K562 (cell line): ENCODE data around the gene C2CD2L. TPM values are rescaled to one million over a fixed set of nuclear protein-coding genes. Genes with fewer than 3 reads are reported as not detected.

ENCODE experiments used
- ATAC-seq: fragments of 200-7000 bp; cut with Tn5 transposase; 3 replicates; pipeline ENCODE4 v1.9.1; 2020; ENCODE audit warnings: moderate library complexity
- BruUV-seq: library from RNA; stranded (reverse); fragments of 400-500 nt; replicated peaks from 2 replicates; lab custom pipeline; 2021; lab: Mats Ljungman, UMichigan
- CTCF ChIA-PET: fragments of 300-600 bp; formaldehyde crosslinking; extraction: SDS; loops from one replicate; lab custom pipeline; 2021; ENCODE audit warnings: low intra/inter-chr PET ratio; lab: Yijun Ruan, JAX
- POLR2A ChIA-PET: fragments of 300-600, 350-650 bp; sonication (Branson Sonifier 250); formaldehyde crosslinking; extraction: SDS; loops from one replicate; lab custom pipeline; 2021; ENCODE audit warnings: antibody characterized with exemption, inconsistent platforms; lab: Yijun Ruan, JAX
- DNase-seq, 4 experiments: peaks; one replicate each; pipeline versions ENCODE4 v3.0.0 to v3.0.0-alpha.2; 2011 to 2018; ENCODE audit warnings: low spot score in 3 of 4, mixed read lengths in 3 of 4; ENCODE audit errors: extremely low read depth in 1 of 4
- FAIRE-seq: peaks from 2 replicates; lab custom pipeline; 2011; peaks lifted over from hg19 to GRCh38; lab: Jason Lieb, UNC
- H2AFZ ChIP-seq: 2 replicates; pipeline ENCODE4 v1.6.0; 2011; ENCODE audit warnings: low read depth, low read length, control low read depth, inconsistent platforms
- H3K27ac ChIP-seq: fragments of 200-600 bp; 3 replicates; pipeline ENCODE4 v1.8.0; 2011; ENCODE audit warnings: low read depth, mild to moderate bottlenecking, control low read depth, inconsistent platforms, low read length, moderate library complexity, mixed read lengths; ENCODE audit errors: extremely low read depth
- H3K27me3 ChIP-seq, 2 experiments: fragments of 300-600 bp in 1 of 2; 2 replicates in 1 of 2; 3 replicates in 1 of 2; pipeline versions ENCODE4 v1.6.0 to v1.8.0; 2011; ENCODE audit warnings: inconsistent platforms in 2 of 2, low read length in 2 of 2, mild to moderate bottlenecking in 1 of 2, mixed read lengths in 1 of 2, moderate library complexity in 1 of 2; ENCODE audit not compliant: control insufficient read depth in 2 of 2, insufficient read depth in 2 of 2
- H3K36me3 ChIP-seq: fragments of 300-600 bp; 3 replicates; pipeline ENCODE4 v1.8.0; 2011; ENCODE audit warnings: mild to moderate bottlenecking, low read length, inconsistent platforms; ENCODE audit not compliant: control insufficient read depth, insufficient read depth
- H3K4me1 ChIP-seq, 2 experiments: fragments of 200-600 bp in 1 of 2; replicated peaks in 1 of 2; 2 replicates in 1 of 2; 3 replicates in 1 of 2; pipeline versions ENCODE4 v1.5.1 to v1.8.0; 2011; ENCODE audit warnings: inconsistent platforms in 2 of 2, low read length in 2 of 2, mild to moderate bottlenecking in 1 of 2, mixed read lengths in 1 of 2, moderate library complexity in 1 of 2; ENCODE audit not compliant: control insufficient read depth in 2 of 2, insufficient read depth in 2 of 2
- H3K4me2 ChIP-seq: 2 replicates; pipeline ENCODE4 v1.6.1; 2011; ENCODE audit warnings: low read length, control low read depth, inconsistent platforms, mixed read lengths; ENCODE audit not compliant: insufficient read depth
- H3K4me3 ChIP-seq: fragments of 200-600 bp; sonication (generic), shearing (Covaris generic); 2 replicates; pipeline ENCODE4 v1.5.1; 2016; ENCODE audit warnings: control low read depth, inconsistent platforms
- H3K79me2 ChIP-seq: fragments of 200-600 bp; 3 replicates; pipeline ENCODE4 v1.8.0; 2011; ENCODE audit warnings: low read length, inconsistent platforms; ENCODE audit not compliant: control insufficient read depth, insufficient read depth
- H3K9ac ChIP-seq, 2 experiments: 2 replicates each; pipeline versions ENCODE4 v1.6.0 to v1.6.1; 2011; ENCODE audit warnings: low read depth in 2 of 2, low read length in 2 of 2, control low read depth in 1 of 2, inconsistent platforms in 1 of 2, mild to moderate bottlenecking in 1 of 2, mixed read lengths in 1 of 2; ENCODE audit not compliant: insufficient read depth in 1 of 2
- H3K9me1 ChIP-seq: one replicate; pipeline ENCODE4 v1.6.0; 2011; ENCODE audit warnings: inconsistent platforms, mild to moderate bottlenecking, low read length, moderate library complexity; ENCODE audit not compliant: control insufficient read depth, insufficient read depth
- H3K9me3 ChIP-seq: replicated peaks from 2 replicates; pipeline ENCODE4 v1.5.1; 2011; ENCODE audit warnings: low read depth, low read length, inconsistent platforms; ENCODE audit not compliant: control insufficient read depth, insufficient read depth
- H4K20me1 ChIP-seq: replicated peaks from 2 replicates; pipeline ENCODE4 v1.6.1; 2011; ENCODE audit warnings: low read length, inconsistent platforms, mixed read lengths; ENCODE audit not compliant: control insufficient read depth, insufficient read depth
- ARID2 ChIP-seq: fragments of 450-650 bp; IDR thresholded peaks from 2 replicates; pipeline ENCODE4 v1.6.1; 2017; ENCODE audit warnings: antibody characterized with exemption, mild to moderate bottlenecking
- BRD9 ChIP-seq: fragments of 450-650 bp; IDR thresholded peaks from 2 replicates; pipeline ENCODE4 v1.6.1; 2018; ENCODE audit warnings: low read depth; ENCODE audit not compliant: partially characterized antibody
- CC2D1A ChIP-seq: fragments of 450-650 bp; IDR thresholded peaks from 2 replicates; pipeline ENCODE4 v1.6.1; 2017; ENCODE audit warnings: mild to moderate bottlenecking
- FOXA3 ChIP-seq, 2 experiments: fragments of 450-650 bp in 1 of 2; sonication (generic) in 1 of 2; formaldehyde crosslinking; IDR thresholded peaks in 1 of 2; conservative IDR thresholded peaks in 1 of 2; 2 replicates each; pipeline versions ENCODE4 v1.4.0 to v1.8.0; 2020 to 2022; ENCODE audit warnings: mild to moderate bottlenecking in 2 of 2, missing genetic modification reagents in 1 of 2
- FOXK2 ChIP-seq, 2 experiments: fragments of 450-650 bp; IDR thresholded peaks in 1 of 2; conservative IDR thresholded peaks in 1 of 2; 2 replicates each; pipeline ENCODE4 v1.6.1; 2016; ENCODE audit warnings: low read depth in 2 of 2, mild to moderate bottlenecking in 1 of 2
- MECOM ChIP-seq: fragments of 250-450 bp; sonication (Bioruptor Pico); IDR thresholded peaks from 2 replicates; pipeline ENCODE4 v1.8.0; 2022; ENCODE audit warnings: inconsistent platforms
- NBN ChIP-seq: fragments of 450-650 bp; IDR thresholded peaks from 2 replicates; pipeline ENCODE4 v1.6.1; 2016; ENCODE audit warnings: low read depth, mild to moderate bottlenecking
- RAD21 ChIP-seq, 2 experiments: fragments of 250-450 bp in 1 of 2; fragments of 450-650 bp in 1 of 2; sonication (Bioruptor Pico) in 1 of 2; formaldehyde crosslinking in 1 of 2; IDR thresholded peaks in 1 of 2; conservative IDR thresholded peaks in 1 of 2; 2 replicates each; pipeline versions ENCODE4 v1.4.0 to v1.8.0; 2020 to 2022; ENCODE audit warnings: mild to moderate bottlenecking in 2 of 2, moderate library complexity in 1 of 2
- SMC3 ChIP-seq: conservative IDR thresholded peaks from 2 replicates; pipeline ENCODE4 v1.6.1; 2011; ENCODE audit warnings: low read depth, low read length, improper control_type of control experiment; ENCODE audit not compliant: insufficient read depth
- TBP ChIP-seq: optimal IDR thresholded peaks from 2 replicates; pipeline ENCODE3; 2011; ENCODE audit warnings: low read depth, low read length, improper control_type of control experiment
- TOE1 ChIP-seq, 2 experiments: fragments of 450-650 bp in 1 of 2; sonication (generic) in 1 of 2; formaldehyde crosslinking in 1 of 2; IDR thresholded peaks; 2 replicates each; pipeline versions ENCODE4 v1.7.1 to v1.8.0; 2016 to 2022; ENCODE audit warnings: borderline replicate concordance in 2 of 2, mild to moderate bottlenecking in 2 of 2, antibody characterized with exemption in 1 of 2, inconsistent platforms in 1 of 2, low read depth in 1 of 2, missing genetic modification reagents in 1 of 2, moderate library complexity in 1 of 2
- ZFP36 ChIP-seq: fragments of 150-350 bp; IDR thresholded peaks from 2 replicates; pipeline ENCODE4 v1.6.1; 2018; ENCODE audit warnings: low read length, low read depth; ENCODE audit not compliant: partially characterized antibody
- ZNF668 ChIP-seq: fragments of 250-450 bp; sonication (Bioruptor Pico); IDR thresholded peaks from 2 replicates; pipeline ENCODE4 v1.8.0; 2022; ENCODE audit warnings: mild to moderate bottlenecking, inconsistent platforms
- ZSCAN29 ChIP-seq: fragments of 450-650 bp; IDR thresholded peaks from 2 replicates; pipeline ENCODE4 v1.6.1; 2017
- WGBS: fragments of 100-300 bp; shearing (Covaris generic); methylation state at CpG from one replicate; pipeline ENCODE4 v1.1.6; 2016; ENCODE audit warnings: low coverage, mixed read lengths; ENCODE audit not compliant: insufficient coverage; ENCODE audit errors: missing lambda C conversion rate; 5-methylcytosine and 5-hydroxymethylcytosine counted together
- in situ Hi-C: fragments of 300-500 bp; cut with MboI; formaldehyde crosslinking; loops from 4 replicates; pipeline ENCODE4 v1.15.0; 2018; ENCODE audit warnings: inconsistent platforms, mixed read lengths
- intact Hi-C: fragments of 100-400 bp; cut with micrococcal nuclease; formaldehyde crosslinking; loops from 2 replicates; pipeline ENCODE4 v1.14.2; 2022
- polyA plus RNA-seq, 8 experiments: library from polyadenylated mRNA; depleted of rRNA in 4 of 8; stranded (reverse) in 5 of 8; unstranded in 3 of 8; fragments of >200 nt; fragmentation: Nextera tagmentation in 2 of 8; fragmentation: Illumina TruSeq in 1 of 8; extraction: Ambion mirVana in 2 of 8; extraction: Trizol in 1 of 8; gene quantifications; 2 replicates each; pipeline versions ENCODE4 v1.2.1 to v1.2.3, GENCODE V29; 2011 to 2014; ENCODE audit warnings: inconsistent platforms in 1 of 8, missing spikeins in 1 of 8
- total RNA-seq, 7 experiments: library from RNA; depleted of rRNA in 6 of 7; stranded (reverse); fragments of >200 nt in 6 of 7; fragmentation: Illumina TruSeq in 2 of 7; extraction: Trizol in 2 of 7; gene quantifications; 2 replicates each; pipeline versions ENCODE4 v1.2.1 to v1.2.3, GENCODE V29; 2011 to 2021; ENCODE audit warnings: low replicate concordance in 1 of 7
- TF ChIP-seq, protein P1 (sequence below): fragments of 250-450 bp; sonication (Bioruptor Pico); IDR thresholded peaks from 2 replicates; pipeline ENCODE4 v1.4.0; 2020
- TF ChIP-seq, protein P2 (sequence below), 3 experiments: IDR thresholded peaks in 2 of 3; conservative IDR thresholded peaks in 1 of 3; 2 replicates each; pipeline ENCODE4 v1.5.1; 2011 to 2012; ENCODE audit warnings: low read length in 3 of 3, mild to moderate bottlenecking in 3 of 3, control low read depth in 2 of 3, improper control_type of control experiment in 1 of 3, inconsistent platforms in 1 of 3, low read depth in 1 of 3, mixed read lengths in 1 of 3, moderate library complexity in 1 of 3; ENCODE audit not compliant: insufficient read depth in 2 of 3

The C2CD2L gene
- total and polyA plus RNA-seq, 9 of the 15 experiments (the other 6 are each of a cell fraction or from before 2014, with no cell fraction given): 0.66 to 41.2 (median 14.8) TPM

DNA sequence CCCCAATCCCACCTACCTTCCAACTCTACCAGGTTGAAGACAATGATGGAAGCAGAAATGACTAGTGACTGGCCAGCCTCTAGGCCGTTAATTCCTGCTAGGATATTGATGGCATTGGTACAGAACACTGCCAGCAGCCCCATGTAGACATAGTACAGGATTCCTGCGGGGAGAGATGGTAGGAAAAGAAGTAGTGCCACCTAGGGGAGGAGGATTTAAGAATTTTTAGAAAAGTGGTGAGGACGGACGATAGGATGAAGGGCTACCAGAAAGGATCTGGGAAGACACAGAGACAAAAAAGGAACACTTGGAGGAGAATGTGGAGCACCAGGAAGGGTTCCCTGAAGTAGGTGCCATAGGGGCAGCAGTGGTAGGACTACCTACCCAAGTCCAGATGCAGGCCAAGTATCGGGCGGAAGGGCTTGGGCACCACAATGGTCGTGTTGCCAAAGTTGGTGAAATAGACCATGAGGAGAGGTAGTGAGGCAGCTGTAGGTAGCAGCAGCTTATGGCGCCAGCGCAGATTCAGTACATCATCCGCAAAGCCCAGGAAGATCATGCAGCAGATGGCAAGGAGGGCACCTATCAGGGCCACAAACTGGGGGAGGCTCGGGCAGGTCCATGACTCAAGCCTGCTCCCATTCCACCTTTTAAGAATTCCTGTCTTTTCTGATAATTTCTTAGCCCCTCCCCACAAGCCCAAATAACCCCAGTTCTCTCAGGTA lies 6.7 kb upstream of the C2CD2L start:
- peaks cover 23 to 25% of the 10 kb centered on the region in 2 experiments; a peak in 4 of 5 replicates for H3K4me1 ChIP-seq
- H3K4me2 ChIP-seq: peak overlapping the region; percentile 96
- H4K20me1 ChIP-seq: no peaks in the 10 kb centered on the region
- ChIA-PET POLR2A (interaction anchor here (0.6 kb wide), 1 partner anchor 227 kb away, joined by 3 read pairs; no protein-coding TSS in a partner anchor), CTCF (interaction anchor here (0.9 kb wide), 1 partner anchor 223 kb away, joined by 3 read pairs; no protein-coding TSS in a partner anchor)
- peaks cover 30% of the 10 kb centered on the region for H3K79me2 ChIP-seq
- peak; percentile 44 for FAIRE-seq
- H3K36me3 ChIP-seq: peaks cover 37% of the 10 kb centered on the region
- peak overlapping the region; percentile 79 for H3K4me3 ChIP-seq
- peak overlapping the region; percentile 99; the same call in 2 of the 3 replicates for H3K27ac ChIP-seq
- H3K9ac ChIP-seq: peak overlapping the region; percentile 94 to 96
- H2AFZ ChIP-seq: peak overlapping the region; percentile 59
- BruUV-seq: no TSS peak
- no peaks in the 10 kb centered on the region for H3K9me1 ChIP-seq
- WGBS: 13% methylated on average over 11 of the region's 11 CpGs
- intact Hi-C loops: loop anchor here (2.0 to 5.0 kb wide), 4 partner anchors 57 to 188 kb away; partner anchors contain the start of genes RPS25, SLC37A4 and TRAPPC4
- in situ Hi-C loops: loop anchor here (5.0 kb wide), 1 partner anchor 97 kb away; no protein-coding TSS in a partner anchor
- ATAC-seq: no peak
- no peaks in the 10 kb centered on the region for H3K9me3 ChIP-seq
- no peaks in the 10 kb centered on the region for H3K27me3 ChIP-seq
- peak in 2 of 4 experiments; percentile 40 to 64 for DNase-seq
- peak in 1 of 2 experiments; percentile 51; a peak in 1 of 4 replicates for TF ChIP-seq FOXA3 (CRISPR knock-in tag; conservative IDR thresholded peaks at IDR 0.05 in 1 of 2, IDR thresholded peaks at IDR 0.05 in 1 of 2)
- peak; percentile 61 for TF ChIP-seq BRD9
- 0 out of 2 replicates have a peak, but pooled peaks have one; percentile 22 for TF ChIP-seq CC2D1A
- peak; percentile 45 to 62 for TF ChIP-seq RAD21 (CRISPR knock-in tag; conservative IDR thresholded peaks at IDR 0.05 in 1 of 2, IDR thresholded peaks at IDR 0.05 in 1 of 2)
- TF ChIP-seq, protein P1, sequence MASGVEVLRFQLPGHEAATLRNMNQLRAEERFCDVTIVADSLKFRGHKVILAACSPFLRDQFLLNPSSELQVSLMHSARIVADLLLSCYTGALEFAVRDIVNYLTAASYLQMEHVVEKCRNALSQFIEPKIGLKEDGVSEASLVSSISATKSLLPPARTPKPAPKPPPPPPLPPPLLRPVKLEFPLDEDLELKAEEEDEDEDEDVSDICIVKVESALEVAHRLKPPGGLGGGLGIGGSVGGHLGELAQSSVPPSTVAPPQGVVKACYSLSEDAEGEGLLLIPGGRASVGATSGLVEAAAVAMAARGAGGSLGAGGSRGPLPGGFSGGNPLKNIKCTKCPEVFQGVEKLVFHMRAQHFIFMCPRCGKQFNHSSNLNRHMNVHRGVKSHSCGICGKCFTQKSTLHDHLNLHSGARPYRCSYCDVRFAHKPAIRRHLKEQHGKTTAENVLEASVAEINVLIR (CRISPR knock-in tag): no peak
- no peak for TF ChIP-seq MECOM (CRISPR knock-in tag)
- TF ChIP-seq ZFP36: no peak
- TF ChIP-seq FOXK2 (conservative IDR thresholded peaks at IDR 0.05 in 1 of 2, IDR thresholded peaks at IDR 0.05 in 1 of 2; ENCODE audit: low read depth in 2 of 2): peak in 1 of 2 experiments; percentile 65; a peak in 2 of 4 replicates
- TF ChIP-seq ZNF668 (CRISPR knock-in tag): no peak
- peak; percentile 19 for TF ChIP-seq TBP
- TF ChIP-seq, protein P2, sequence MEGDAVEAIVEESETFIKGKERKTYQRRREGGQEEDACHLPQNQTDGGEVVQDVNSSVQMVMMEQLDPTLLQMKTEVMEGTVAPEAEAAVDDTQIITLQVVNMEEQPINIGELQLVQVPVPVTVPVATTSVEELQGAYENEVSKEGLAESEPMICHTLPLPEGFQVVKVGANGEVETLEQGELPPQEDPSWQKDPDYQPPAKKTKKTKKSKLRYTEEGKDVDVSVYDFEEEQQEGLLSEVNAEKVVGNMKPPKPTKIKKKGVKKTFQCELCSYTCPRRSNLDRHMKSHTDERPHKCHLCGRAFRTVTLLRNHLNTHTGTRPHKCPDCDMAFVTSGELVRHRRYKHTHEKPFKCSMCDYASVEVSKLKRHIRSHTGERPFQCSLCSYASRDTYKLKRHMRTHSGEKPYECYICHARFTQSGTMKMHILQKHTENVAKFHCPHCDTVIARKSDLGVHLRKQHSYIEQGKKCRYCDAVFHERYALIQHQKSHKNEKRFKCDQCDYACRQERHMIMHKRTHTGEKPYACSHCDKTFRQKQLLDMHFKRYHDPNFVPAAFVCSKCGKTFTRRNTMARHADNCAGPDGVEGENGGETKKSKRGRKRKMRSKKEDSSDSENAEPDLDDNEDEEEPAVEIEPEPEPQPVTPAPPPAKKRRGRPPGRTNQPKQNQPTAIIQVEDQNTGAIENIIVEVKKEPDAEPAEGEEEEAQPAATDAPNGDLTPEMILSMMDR (IDR thresholded peaks at IDR 0.05 in 2 of 3, conservative IDR thresholded peaks at IDR 0.05 in 1 of 3; ENCODE audit: insufficient read depth in 2 of 3, low read depth in 1 of 3, low read length in 3 of 3): peak; percentile 48 to 77 (median 67); a peak in 5 of 6 replicates
- 0 out of 2 replicates have a peak, but pooled peaks have one; percentile 21 for TF ChIP-seq TOE1 (IDR thresholded peaks at IDR 0.05; ENCODE audit: borderline replicate concordance)
- TF ChIP-seq TOE1 (CRISPR knock-in tag; IDR thresholded peaks at IDR 0.05; ENCODE audit: borderline replicate concordance, low read depth): no peak
- 0 out of 2 replicates have a peak, but pooled peaks have one; percentile 22 for TF ChIP-seq SMC3
- TF ChIP-seq ARID2: peak; percentile 11; the same call in 1 of the 2 replicates
- 0 out of 2 replicates have a peak, but pooled peaks have one; percentile 22 for TF ChIP-seq ZSCAN29
- 0 out of 2 replicates have a peak, but pooled peaks have one; percentile 37 for TF ChIP-seq NBN
